Measurements from ENCODE around the gene TRMT2B.

- TF ChIP-seq POLR2AphosphoS5 (IDR thresholded peaks at IDR 0.05; ENCODE audit: low read depth), result no peak
- TF ChIP-seq CTCF (conservative IDR thresholded peaks at IDR 0.05; ENCODE audit: low read depth in 2 of 2), result no peak
- no peak for TF ChIP-seq CREB1 (CRISPR knock-in tag; IDR thresholded peaks at IDR 0.05; ENCODE audit: low read depth)
- no peak for TF ChIP-seq REST (IDR thresholded peaks at IDR 0.05; ENCODE audit: unreplicated experiment)
- no peak for TF ChIP-seq EZH2 (IDR thresholded peaks at IDR 0.05; ENCODE audit: low read depth, unreplicated experiment)
- TF ChIP-seq, protein P1, sequence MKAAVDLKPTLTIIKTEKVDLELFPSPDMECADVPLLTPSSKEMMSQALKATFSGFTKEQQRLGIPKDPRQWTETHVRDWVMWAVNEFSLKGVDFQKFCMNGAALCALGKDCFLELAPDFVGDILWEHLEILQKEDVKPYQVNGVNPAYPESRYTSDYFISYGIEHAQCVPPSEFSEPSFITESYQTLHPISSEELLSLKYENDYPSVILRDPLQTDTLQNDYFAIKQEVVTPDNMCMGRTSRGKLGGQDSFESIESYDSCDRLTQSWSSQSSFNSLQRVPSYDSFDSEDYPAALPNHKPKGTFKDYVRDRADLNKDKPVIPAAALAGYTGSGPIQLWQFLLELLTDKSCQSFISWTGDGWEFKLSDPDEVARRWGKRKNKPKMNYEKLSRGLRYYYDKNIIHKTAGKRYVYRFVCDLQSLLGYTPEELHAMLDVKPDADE (IDR thresholded peaks at IDR 0.05), result no peak
- no peak for TF ChIP-seq ZNF114 (CRISPR knock-in tag; IDR thresholded peaks at IDR 0.05)
These were observed 82.0 kb downstream of the TRMT2B start for GRCh38 chrX:100969936-100970335.
